H54 (cell line): Measurements from ENCODE around the gene ZDHHC24.
"Not testable (repeated sequence)": the region's sequence is repeated elsewhere in the genome, so short reads cannot be mapped to it uniquely, and the experiment has no call there.

Source experiments
- DNase-seq: peaks from one replicate; pipeline ENCODE4 v3.0.0; 2011; ENCODE audit warnings: low spot score, mixed read lengths; ENCODE audit not compliant: insufficient read length
- FAIRE-seq: peaks from 3 replicates; lab custom pipeline; 2011; peaks lifted over from hg19 to GRCh38; lab: Jason Lieb, UNC
- POLR2A ChIP-seq: IDR thresholded peaks from 2 replicates; pipeline ENCODE4 v1.6.1; 2011; ENCODE audit warnings: low read depth, mild to moderate bottlenecking, low read length

Gene ZDHHC24

GRCh38 chr11:66545701-66546367, at the start of gene ZDHHC24:
Gene ZDHHC24, minus strand, starts transcription at chr11:66546048. Its CDS starts 45 bp downstream, at chr11:66546003.
- TF ChIP-seq POLR2A: peak; percentile 92
- FAIRE-seq (no peak), DNase-seq (peak; percentile 99)

GRCh38 chr11:66595245-66595904, 49.5 kb upstream of the ZDHHC24 start:
- TF ChIP-seq POLR2A: no peak
- DNase-seq: no peak
- no peak for FAIRE-seq

GRCh38 chr11:66593650-66594049, 47.8 kb upstream of the ZDHHC24 start:
- no peak for TF ChIP-seq POLR2A
- FAIRE-seq: no peak
- DNase-seq: no peak

GRCh38 chr11:66593303-66593635, 47.4 kb upstream of the ZDHHC24 start:
- DNase-seq: no peak
- FAIRE-seq: no peak

GRCh38 chr11:66592457-66593302, 46.8 kb upstream of the ZDHHC24 start, which contains the start of the genes CCDC87 and CCS:
Gene CCDC87, minus strand, starts transcription at chr11:66593063. Its CDS starts 48 bp downstream, at chr11:66593015.
Gene CCS, plus strand, starts transcription at chr11:66593185. Its CDS starts 77 bp downstream, at chr11:66593262.
- TF ChIP-seq POLR2A: peak; percentile 99
- DNase-seq: peak; percentile 100
- FAIRE-seq: no peak

More at GRCh38 chr11:66593303-66593635, 47.4 kb upstream of the ZDHHC24 start:
- no peak for TF ChIP-seq POLR2A

GRCh38 chr11:66591175-66591574, 45.3 kb upstream of the ZDHHC24 start:
- FAIRE-seq: no peak
- no peak for DNase-seq
- no peak for TF ChIP-seq POLR2A

- FAIRE-seq (no peak), DNase-seq (no peak)
- no peak for TF ChIP-seq POLR2A
These were observed 44.3 kb upstream of the ZDHHC24 start for GRCh38 chr11:66589996-66590675.

- not testable (repeated sequence) for FAIRE-seq, DNase-seq
These were observed 43.5 kb upstream of the ZDHHC24 start for GRCh38 chr11:66589315-66589714.

- no peak for DNase-seq
- TF ChIP-seq POLR2A: no peak
- no peak for FAIRE-seq
These were observed 40.3 kb upstream of the ZDHHC24 start for GRCh38 chr11:66586136-66586535.

- not testable (repeated sequence) for FAIRE-seq, DNase-seq
These were observed 39.6 kb upstream of the ZDHHC24 start for GRCh38 chr11:66585447-66585846.

- not testable (repeated sequence) for DNase-seq, FAIRE-seq
These were observed 36.8 kb upstream of the ZDHHC24 start for GRCh38 chr11:66582565-66583147.

GRCh38 chr11:66581261-66581660, 35.4 kb upstream of the ZDHHC24 start:
- FAIRE-seq: no peak
- no peak for TF ChIP-seq POLR2A

GRCh38 chr11:66580803-66581202, 35.0 kb upstream of the ZDHHC24 start:
- TF ChIP-seq POLR2A: no peak
- DNase-seq: no peak
- FAIRE-seq: no peak

More at GRCh38 chr11:66581261-66581660, 35.4 kb upstream of the ZDHHC24 start:
- DNase-seq: no peak
